Tibial nerve (tissue), 4 donors: ENCODE results near the gene MTLN.
"Not testable (repeated sequence)": the region's sequence is repeated elsewhere in the genome, so short reads cannot be mapped to it uniquely, and the experiment has no call there.

ENCODE experiments used
- CTCF ChIP-seq, 5 experiments: fragments of 200-600 bp in 3 of 5; fragments of 450-650 bp in 2 of 5; sonication (generic) in 3 of 5; IDR thresholded peaks; one replicate each; pipeline ENCODE4 v1.5.1; 2016 to 2019; ENCODE audit warnings: antibody characterized with exemption in 5 of 5, mild to moderate bottlenecking in 3 of 5, moderate library complexity in 2 of 5
- EP300 ChIP-seq, 2 donors: sonication (generic); formaldehyde crosslinking; IDR thresholded peaks; one replicate each; pipeline ENCODE4 v1.6.1; 2017; ENCODE audit warnings: antibody characterized with exemption in 2 of 2, mild to moderate bottlenecking in 1 of 2
- POLR2A ChIP-seq, 2 donors: fragments of 450-650 bp; IDR thresholded peaks; one replicate each; pipeline ENCODE4 v1.6.1; 2017; ENCODE audit warnings: antibody characterized with exemption in 2 of 2, mild to moderate bottlenecking in 2 of 2, moderate library complexity in 2 of 2

GRCh38 chr2:110248081-110248795 is 35.9 kb upstream of the MTLN start:
- not testable (repeated sequence) for TF ChIP-seq CTCF, POLR2A, EP300 (IDR thresholded peaks at IDR 0.05)
